Skeletal muscle cell (primary cell): ENCODE measurements around the gene ERBB3.

Experiments used
- DNase-seq: peaks from one replicate; pipeline ENCODE4 v3.0.0-alpha.2; 2010; ENCODE audit warnings: low read depth
- H3K4me3 ChIP-seq: 2 replicates; pipeline ENCODE4 v1.5.1; 2011; ENCODE audit warnings: low read depth, mild to moderate bottlenecking, control low read depth, low read length, moderate library complexity

Gene ERBB3

DNA sequence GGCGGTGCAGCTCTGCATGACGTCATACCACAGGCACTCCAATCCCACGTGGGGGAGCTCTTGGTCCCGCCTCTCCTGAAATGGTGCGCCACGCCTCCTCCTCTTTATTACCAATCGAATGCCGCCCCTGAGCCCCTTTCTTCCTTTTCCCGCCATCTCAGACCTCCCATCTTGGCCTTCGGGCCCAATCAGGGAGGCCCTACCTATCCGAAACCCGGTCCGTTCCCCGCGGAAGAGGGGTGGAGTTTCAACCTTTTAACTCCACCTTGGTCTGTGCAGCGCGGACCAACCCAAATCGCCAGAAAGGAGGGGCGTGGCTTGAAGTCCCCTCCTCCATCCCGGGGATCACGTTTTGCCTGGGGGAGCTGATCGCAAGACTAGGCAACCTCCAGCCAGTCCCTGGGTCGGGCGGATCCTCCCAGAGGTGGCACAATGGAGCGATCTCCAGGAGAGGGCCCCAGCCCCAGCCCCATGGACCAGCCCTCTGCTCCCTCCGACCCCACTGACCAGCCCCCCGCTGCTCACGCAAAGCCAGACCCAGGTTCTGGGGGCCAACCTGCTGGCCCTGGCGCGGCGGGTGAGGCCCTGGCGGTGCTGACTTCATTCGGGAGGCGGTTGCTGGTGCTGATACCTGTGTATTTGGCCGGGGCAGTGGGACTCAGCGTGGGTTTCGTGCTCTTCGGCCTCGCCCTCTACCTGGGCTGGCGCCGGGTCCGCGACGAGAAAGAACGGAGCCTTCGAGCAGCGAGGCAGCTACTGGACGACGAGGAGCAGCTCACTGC, 48.1 kb downstream of the ERBB3 start, which contains the start of gene ESYT1:
Gene ESYT1 (plus strand): TSS at position 380 of the 782 bp plus-strand sequence. CDS start 53 bp downstream, at position 433.
- H3K4me3 ChIP-seq, result peak within 1 kb of the TSS; percentile 97
- DNase-seq, result peak; percentile 99

DNA sequence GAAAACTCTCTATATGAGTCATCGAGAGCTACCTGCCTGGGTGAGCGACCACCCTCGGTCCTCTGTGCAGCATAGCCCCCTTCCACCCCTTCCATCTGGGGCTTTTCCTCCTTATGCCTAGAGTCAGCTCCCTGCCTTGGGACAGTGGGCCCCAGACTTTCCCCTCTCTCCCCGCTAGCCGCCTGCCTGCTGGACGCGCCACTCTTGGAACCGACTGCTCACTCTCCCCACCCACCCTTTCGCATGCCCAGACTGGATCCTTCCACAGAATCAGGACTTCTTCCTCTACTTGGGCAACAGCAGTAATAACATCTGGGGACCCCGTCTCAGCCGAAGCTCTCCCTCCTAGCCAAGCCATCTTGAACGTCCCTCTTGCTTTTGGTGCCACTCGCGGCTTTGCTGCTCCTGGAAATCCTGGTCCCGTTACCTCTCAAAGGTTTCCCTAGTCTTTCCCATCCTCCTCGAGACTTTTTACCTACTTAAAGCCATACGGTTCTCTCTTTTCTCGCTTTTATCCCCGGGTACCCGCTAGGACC, 48.8 kb downstream of the ERBB3 start:
- DNase-seq, result no peak
- peak overlapping the region; percentile 97 for H3K4me3 ChIP-seq

DNA sequence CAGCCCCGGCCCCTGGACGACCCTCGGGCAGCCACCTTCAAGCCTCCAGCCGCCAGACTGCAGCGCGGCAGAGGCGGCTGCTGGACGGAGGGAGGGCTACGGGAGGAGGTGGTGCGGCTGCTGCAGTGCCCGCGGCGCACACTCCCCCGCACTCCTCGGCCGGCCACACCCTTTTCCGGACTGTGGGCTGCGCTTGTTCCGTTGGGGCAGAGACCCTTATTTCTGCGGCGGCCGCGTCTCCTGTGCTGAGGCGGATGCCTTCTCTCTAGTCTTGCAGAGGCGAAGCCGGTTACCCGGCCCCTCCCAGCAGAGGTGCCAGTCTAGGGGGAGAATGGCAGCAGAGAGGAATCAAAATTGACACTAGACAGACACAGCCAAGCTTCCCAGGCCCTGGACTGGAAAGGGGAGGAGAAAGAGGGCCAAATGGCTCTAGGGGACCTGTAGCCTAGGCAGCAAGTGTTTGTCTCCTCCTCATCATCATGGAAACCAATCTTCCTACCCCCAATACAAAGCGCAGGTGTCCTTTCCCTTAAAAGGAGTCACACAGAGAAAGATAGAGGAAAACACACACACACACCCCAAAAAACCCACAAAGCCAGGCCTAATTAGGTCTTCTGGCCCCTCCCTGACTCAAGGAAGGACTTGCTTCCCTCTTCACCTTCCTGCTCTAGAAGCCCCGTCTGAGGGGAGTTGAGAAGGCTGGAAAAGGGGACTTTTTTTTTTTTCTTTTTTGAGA, 49.4 kb downstream of the ERBB3 start:
- H3K4me3 ChIP-seq, result peak overlapping the region; percentile 97
- DNase-seq, result no peak

DNA sequence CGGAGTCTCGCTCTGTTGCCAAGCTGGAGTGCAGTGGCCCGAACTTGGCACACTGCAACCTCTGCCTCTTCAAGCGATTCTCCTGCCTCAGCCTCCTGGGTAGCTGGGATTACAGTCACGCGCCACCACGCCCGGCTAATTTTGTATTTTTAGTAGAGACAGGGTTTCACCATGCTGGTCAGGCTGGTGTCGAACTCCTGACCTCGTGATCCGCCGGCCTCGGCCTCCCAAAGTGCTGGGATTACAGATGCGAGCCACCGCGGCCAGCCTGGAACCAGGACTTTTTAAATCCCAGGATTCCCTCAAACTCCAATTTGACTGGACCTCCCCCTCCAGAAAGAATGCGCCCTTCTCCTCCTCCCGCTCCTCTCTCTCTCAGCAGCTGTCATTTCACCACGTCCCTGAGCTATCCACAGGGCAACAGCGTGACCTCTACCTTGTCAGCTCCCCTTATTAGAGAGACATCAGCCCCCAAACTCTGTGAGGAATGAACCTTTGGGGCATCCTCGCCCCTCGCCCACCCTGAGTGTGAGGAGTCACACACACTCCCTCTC, 50.1 kb downstream of the ERBB3 start:
- DNase-seq, result no peak
- peak overlapping the region; percentile 97 for H3K4me3 ChIP-seq

DNA sequence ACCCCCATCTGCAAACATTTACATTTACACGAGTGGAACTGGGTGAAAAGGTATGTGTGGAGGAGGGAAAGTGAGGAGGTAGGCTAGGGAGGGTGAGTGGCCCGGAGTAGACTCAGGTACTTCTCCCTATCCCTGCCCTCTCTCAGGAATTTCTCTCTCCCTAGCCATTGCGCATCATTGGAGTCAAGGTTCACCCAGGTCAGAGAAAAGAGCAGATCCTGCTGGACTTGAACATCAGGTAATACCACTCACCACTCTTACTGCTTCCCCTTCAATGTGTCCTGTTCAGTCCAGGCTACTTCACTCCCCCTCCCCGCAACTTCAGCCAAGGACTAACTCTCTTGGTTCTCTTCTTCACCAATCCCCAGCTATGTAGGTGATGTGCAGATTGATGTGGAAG, 50.9 kb downstream of the ERBB3 start:
- DNase-seq, result no peak
- H3K4me3 ChIP-seq, result no peak overlapping the region

DNA sequence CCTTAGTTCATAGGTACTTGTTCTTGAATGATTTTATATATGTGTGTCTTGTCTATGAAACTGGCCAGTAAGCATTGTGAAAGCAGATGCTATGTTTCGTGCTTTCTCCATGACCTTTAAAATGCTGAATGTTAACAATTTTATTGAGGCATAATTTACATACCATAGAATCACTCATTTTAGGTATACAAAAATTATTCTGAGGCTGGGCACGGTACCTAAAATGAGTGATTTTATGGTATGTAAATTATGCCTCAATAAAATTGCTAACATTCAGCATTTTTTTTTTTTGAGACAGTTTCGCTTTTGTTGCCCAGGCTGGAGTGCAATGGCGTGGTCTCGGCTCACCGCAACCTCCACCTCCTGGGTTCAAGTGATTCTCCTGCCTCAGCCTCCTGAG, 54.9 kb downstream of the ERBB3 start:
- H3K4me3 ChIP-seq, result no peak overlapping the region
- DNase-seq, result no peak

DNA sequence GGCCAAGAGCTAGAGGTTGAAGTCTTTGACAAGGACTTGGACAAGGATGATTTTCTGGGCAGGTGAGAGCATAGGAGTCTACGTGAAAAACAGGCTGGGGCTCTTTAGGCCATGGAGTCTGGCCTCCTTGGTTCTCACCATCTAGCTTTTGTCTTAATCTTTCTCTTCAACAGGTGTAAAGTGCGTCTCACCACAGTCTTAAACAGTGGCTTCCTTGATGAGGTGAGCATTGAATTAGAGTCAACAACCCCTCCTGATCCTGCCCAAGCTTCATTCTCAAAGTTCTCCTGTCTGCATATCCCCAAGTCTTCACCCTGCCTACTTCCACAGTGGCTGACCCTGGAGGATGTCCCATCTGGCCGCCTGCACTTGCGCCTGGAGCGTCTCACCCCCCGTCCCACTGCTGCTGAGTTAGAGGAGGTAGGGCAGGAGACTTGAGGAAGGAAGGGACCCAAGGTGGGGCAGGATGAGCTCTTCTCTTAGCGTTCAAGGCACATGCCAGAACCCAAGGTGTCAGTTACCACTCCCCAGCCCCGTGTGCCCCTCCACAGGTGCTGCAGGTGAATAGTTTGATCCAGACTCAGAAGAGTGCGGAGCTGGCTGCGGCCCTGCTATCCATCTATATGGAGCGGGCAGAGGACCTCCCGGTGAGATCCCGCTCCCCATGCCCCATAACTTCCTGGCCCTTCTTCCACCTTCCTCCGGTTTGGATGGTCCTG, 58.0 kb downstream of the ERBB3 start:
- no peak overlapping the region for H3K4me3 ChIP-seq
- DNase-seq, result no peak

DNA sequence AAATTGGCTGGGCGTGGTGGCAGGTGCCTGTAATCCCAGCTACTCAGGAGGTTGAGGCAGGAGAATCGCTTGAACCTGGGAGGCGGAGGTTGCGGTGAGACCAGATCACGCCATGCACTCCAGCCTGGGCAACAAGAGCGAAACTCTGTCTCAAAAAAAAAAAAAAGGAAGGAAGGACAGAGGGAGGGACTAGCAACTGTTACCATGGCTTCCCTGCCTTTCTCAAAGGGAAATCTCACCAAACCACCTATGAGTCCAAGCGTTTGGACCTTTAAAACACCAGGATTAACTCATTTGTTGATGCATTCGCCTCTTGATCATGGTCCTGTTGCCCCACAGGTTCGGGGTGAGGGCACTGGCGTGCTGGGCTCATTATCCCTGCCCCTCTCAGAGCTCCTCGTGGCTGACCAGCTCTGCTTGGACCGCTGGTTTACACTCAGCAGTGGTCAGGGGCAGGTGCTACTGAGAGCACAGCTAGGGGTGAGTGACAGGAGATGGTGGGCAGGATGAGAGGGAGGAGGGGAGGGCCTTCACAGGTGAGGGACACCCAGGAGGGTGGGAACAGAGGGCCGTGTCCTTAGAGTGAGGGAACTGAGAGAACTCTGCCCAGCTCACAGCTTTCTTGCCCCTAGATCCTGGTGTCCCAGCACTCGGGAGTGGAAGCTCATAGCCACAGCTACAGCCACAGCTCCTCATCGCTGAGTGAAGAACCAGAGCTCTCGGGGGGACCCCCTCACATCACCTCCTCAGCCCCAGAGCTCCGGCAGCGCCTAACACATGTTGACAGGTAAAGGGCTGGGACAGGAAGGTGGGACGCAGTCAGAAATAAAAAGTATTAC, 62.2 kb downstream of the ERBB3 start:
- no peak for DNase-seq
- H3K4me3 ChIP-seq, result no peak overlapping the region

DNA sequence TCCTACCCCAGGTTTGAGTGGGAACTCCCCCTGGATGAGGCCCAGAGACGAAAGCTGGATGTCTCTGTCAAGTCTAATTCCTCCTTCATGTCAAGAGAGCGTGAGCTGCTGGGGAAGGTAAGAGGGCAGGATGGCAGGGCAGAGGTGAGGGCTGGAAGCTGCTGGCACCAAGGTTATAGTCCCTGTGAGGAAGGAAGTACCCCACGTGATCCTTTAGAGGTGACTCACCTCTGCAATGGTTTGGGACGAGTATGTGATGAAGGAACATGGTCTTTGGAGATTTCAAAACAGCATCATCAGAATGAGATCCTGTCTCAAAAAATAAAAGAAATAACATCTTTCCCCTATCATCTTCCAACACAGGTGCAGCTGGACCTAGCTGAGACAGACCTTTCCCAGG, 63.3 kb downstream of the ERBB3 start:
- DNase-seq, result no peak
- no peak overlapping the region for H3K4me3 ChIP-seq

DNA sequence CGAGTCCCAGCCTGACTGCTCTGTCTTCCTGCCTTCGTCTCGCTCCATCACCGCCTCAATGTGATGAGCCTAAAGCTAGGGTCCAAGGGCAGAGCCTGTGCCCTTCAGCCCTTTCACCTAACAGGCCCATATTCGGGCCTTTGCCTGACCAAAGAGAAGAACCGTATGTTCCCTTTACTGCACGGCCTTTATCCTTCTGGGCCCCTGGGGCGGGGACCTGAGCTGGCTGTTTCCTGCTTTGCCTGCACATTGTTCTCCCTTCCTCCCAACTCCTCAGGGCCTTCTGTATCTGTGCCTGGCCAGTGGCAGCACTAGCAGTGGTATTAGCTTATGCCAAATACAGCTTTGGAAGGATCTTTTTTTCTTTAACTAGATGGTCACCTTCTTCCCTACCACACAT, 63.9 kb downstream of the ERBB3 start:
- H3K4me3 ChIP-seq, result no peak overlapping the region
- no peak for DNase-seq

DNA sequence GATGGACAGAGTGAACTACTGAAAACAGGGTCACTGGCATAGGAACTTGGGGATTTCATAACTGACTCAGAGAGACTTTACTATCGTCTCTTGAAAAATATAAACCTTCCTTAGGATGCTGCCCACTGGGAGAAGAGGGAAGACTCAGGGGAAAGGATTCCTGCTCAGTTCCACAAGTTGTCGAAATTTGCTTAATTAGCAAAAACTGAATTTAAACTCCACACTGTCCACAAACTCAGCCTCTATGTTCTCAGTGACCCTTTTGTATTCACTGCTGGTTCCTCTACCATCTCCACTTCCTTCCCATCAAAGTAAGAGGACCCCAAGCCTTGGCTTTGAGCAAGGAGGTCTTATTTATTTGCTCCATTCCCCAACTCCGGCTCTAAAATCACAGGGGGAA, 65.3 kb downstream of the ERBB3 start:
- DNase-seq, result no peak
- H3K4me3 ChIP-seq, result no peak overlapping the region

DNA sequence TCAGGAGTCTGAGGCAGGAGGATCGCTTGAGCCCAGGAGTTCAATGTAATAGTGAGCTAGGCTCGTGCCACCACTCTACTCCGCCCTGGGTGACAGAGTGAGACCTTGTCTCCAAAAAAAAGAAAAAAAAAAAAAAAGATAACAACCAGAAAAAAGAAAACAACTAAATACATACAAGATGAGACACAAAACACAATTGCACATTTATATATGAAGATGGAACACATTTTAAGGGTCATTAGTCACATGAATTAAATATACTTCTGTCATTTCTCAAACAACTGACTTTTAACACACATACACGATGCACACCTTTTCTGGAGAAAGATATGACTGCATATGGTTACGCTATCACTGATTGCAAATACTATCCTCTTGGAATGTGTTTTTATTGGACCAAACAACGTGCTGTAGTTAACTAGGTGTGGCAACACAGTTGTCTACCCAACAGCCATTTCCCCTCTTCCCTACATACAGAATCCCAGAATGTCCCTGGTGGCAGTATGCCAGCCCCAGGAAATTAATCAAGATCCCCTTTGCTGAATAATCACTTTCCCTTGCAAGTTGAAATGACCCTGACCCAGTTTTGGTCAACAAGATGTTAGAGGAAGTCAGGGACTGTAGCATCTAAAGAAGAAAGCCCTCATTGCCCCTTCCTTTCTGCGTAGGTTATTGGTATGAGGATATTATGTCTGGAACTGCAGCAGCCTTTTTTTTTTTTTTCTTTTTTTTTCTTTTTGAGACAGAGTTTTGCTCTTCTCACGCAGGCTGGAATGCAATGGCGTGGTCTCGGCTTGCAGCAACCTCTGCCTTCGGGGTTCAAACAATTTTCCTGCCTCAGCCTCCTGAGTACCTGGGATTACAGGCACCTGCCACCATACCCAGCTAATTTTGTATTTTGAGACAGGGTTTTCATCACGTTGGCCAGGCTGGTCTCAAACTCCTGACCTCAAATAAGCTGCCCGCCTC, 66.8 kb downstream of the ERBB3 start:
- no peak overlapping the region for H3K4me3 ChIP-seq
- no peak for DNase-seq

DNA sequence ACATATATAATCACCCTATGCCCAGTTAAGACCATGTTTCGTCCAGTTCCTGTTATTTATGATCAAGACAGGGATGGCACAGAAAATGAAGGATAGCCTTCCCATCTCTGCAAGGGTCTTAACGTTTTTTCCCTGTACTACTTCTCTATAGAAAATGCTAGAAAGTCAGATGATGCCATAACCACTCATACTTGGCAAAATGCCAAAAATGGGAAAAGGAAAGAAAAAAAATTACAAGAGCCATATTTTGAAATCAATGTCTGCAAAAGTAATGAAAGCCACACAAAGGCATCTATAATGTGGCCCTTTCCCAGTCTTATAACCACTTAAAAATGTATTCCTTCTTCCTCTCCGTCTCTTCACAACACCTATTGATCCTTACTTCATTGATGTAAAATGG, 70.6 kb downstream of the ERBB3 start:
- no peak for DNase-seq
- no peak overlapping the region for H3K4me3 ChIP-seq

DNA sequence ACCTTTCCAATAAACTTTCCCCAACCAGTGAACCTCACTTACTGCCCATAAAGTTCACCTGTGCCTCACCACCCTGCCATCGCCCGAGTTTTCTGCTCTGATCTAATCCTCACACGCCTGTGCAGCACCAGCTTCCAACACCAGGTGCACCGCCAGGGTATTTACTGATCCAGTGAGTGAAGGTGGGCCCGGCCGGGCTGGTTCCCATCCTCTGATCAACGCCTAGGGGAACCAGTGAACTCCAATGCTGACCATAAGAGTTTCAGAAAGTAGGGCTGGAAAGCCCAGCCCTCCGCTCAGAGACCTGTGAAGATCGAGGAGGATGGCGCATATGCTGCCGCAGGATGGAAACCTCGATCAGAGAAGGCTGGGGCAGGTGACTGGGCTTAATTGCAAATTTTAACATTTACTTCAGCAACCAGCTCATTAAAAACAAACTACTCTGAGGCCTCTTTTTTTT, 71.7 kb downstream of the ERBB3 start:
- H3K4me3 ChIP-seq, result peak overlapping the region; percentile 61
- no peak for DNase-seq

DNA sequence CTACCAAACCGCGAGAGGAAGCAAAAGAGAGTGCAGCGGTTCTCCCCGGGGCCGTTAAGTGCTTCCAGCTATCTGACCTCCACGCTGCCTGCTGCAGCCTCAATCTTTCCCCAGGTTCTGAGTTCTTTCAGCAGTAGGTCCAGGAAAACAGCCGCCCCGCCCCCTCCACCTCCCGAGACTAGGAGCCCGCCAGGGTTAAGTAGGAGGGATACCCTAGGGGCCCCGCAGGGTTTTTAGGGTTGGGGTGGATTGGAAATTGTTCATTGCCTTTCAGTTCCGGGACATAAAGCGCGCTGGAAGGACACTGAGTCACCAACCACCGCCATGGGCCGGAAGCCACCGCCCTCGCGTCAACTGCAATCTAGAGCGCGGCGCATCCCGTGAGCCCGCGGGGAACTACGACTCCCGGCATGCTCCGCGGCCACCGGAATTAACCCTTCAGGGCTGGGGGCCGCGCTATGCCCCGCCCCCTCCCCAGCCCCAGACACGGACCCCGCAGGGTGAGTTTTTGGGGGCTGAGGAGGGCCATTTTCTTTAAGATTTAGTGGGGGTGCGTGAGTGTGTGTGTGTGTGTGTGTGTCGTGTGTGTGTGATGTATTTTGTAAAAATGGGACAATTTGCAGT, 72.3 kb downstream of the ERBB3 start, which contains the start of gene MYL6B:
Gene MYL6B (plus strand): TSS at position 456 of the 624 bp plus-strand sequence. CDS start 1,332 bp downstream, outside the sequence.
- peak within 1 kb of the TSS; percentile 61 for H3K4me3 ChIP-seq
- DNase-seq, result peak; percentile 66
